GM23338 (cell line): ENCODE results near the gene POMT2.

Experiments
- CREB1 ChIP-seq: fragments of 250-450 bp; sonication (Bioruptor Pico); IDR thresholded peaks from 2 replicates; pipeline ENCODE4 v1.5.0; 2020; ENCODE audit warnings: low read depth, mild to moderate bottlenecking, moderate library complexity
- CTCF ChIP-seq, 2 experiments: fragments of 200-600 bp in 1 of 2; sonication (generic) in 1 of 2; conservative IDR thresholded peaks; 2 replicates each; pipeline versions ENCODE4 v1.5.1 to v1.6.1; 2016 to 2017; ENCODE audit warnings: antibody characterized with exemption in 2 of 2, low read depth in 2 of 2, mild to moderate bottlenecking in 2 of 2, moderate library complexity in 1 of 2
- ETS1 ChIP-seq: IDR thresholded peaks from 2 replicates; pipeline ENCODE4 v1.6.1; 2016; ENCODE audit warnings: antibody characterized with exemption
- EZH2 ChIP-seq: fragments of 200-600 bp; sonication (generic); IDR thresholded peaks from one replicate; pipeline ENCODE4 v1.8.0; 2017; ENCODE audit warnings: antibody characterized with exemption, mild to moderate bottlenecking, low read depth; ENCODE audit not compliant: unreplicated experiment
- EZH2phosphoT487 ChIP-seq: fragments of 200-600 bp; sonication (generic); IDR thresholded peaks from one replicate; pipeline ENCODE4 v1.8.1; 2018; ENCODE audit warnings: antibody characterized with exemption; ENCODE audit not compliant: unreplicated experiment
- JUNB ChIP-seq: IDR thresholded peaks from one replicate; pipeline ENCODE4 v1.6.1; 2016; ENCODE audit warnings: antibody characterized with exemption; ENCODE audit not compliant: unreplicated experiment
- NANOG ChIP-seq: IDR thresholded peaks from 2 replicates; pipeline ENCODE4 v1.6.1; 2016; ENCODE audit warnings: antibody characterized with exemption, borderline replicate concordance
- POLR2AphosphoS5 ChIP-seq: IDR thresholded peaks from 2 replicates; pipeline ENCODE4 v1.6.1; 2016; ENCODE audit warnings: antibody characterized with exemption, low read depth
- STAT1 ChIP-seq: IDR thresholded peaks from one replicate; pipeline ENCODE4 v1.6.1; 2016; ENCODE audit warnings: antibody characterized with exemption; ENCODE audit not compliant: unreplicated experiment
- ZNF331 ChIP-seq: fragments of 250-450 bp; sonication (Bioruptor Pico); IDR thresholded peaks from 2 replicates; pipeline ENCODE4 v1.5.0; 2020; ENCODE audit warnings: low read depth, mild to moderate bottlenecking, moderate library complexity
- ZNF462 ChIP-seq: fragments of 250-450 bp; sonication (Bioruptor Pico); IDR thresholded peaks from 2 replicates; pipeline ENCODE4 v1.5.0; 2020; ENCODE audit warnings: mild to moderate bottlenecking, moderate library complexity
- TF ChIP-seq, protein P1 (sequence below): IDR thresholded peaks from one replicate; pipeline ENCODE4 v1.6.1; 2018; ENCODE audit warnings: antibody characterized with exemption; ENCODE audit not compliant: unreplicated experiment

GRCh38 chr14:77260631-77261030 lies 60.1 kb downstream of the POMT2 start:
- TF ChIP-seq NANOG (no peak), CTCF (conservative IDR thresholded peaks at IDR 0.05; ENCODE audit: low read depth in 2 of 2) (no peak), ETS1 (no peak), STAT1 (no peak), EZH2 (no peak), JUNB (no peak), POLR2AphosphoS5 (no peak), ZNF331 (CRISPR knock-in tag) (no peak), EZH2phosphoT487 (no peak), ZNF462 (CRISPR knock-in tag) (no peak), CREB1 (CRISPR knock-in tag) (no peak)
- TF ChIP-seq, protein P1, sequence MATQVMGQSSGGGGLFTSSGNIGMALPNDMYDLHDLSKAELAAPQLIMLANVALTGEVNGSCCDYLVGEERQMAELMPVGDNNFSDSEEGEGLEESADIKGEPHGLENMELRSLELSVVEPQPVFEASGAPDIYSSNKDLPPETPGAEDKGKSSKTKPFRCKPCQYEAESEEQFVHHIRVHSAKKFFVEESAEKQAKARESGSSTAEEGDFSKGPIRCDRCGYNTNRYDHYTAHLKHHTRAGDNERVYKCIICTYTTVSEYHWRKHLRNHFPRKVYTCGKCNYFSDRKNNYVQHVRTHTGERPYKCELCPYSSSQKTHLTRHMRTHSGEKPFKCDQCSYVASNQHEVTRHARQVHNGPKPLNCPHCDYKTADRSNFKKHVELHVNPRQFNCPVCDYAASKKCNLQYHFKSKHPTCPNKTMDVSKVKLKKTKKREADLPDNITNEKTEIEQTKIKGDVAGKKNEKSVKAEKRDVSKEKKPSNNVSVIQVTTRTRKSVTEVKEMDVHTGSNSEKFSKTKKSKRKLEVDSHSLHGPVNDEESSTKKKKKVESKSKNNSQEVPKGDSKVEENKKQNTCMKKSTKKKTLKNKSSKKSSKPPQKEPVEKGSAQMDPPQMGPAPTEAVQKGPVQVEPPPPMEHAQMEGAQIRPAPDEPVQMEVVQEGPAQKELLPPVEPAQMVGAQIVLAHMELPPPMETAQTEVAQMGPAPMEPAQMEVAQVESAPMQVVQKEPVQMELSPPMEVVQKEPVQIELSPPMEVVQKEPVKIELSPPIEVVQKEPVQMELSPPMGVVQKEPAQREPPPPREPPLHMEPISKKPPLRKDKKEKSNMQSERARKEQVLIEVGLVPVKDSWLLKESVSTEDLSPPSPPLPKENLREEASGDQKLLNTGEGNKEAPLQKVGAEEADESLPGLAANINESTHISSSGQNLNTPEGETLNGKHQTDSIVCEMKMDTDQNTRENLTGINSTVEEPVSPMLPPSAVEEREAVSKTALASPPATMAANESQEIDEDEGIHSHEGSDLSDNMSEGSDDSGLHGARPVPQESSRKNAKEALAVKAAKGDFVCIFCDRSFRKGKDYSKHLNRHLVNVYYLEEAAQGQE: no peak
